Body of pancreas (tissue), 4 donors: ENCODE data around the gene SAA4.

Source experiments
- CTCF ChIP-seq, 7 experiments: fragments of 450-650 bp in 4 of 7; fragments of 200-600 bp in 3 of 7; sonication (generic) in 3 of 7; IDR thresholded peaks; one replicate each; pipeline ENCODE4 v1.5.1; 2016 to 2019; ENCODE audit warnings: antibody characterized with exemption in 7 of 7
- POLR2A ChIP-seq, 3 donors: fragments of 450-650 bp; IDR thresholded peaks; one replicate each; pipeline ENCODE4 v1.6.1; 2016; ENCODE audit warnings: antibody characterized with exemption in 3 of 3, mild to moderate bottlenecking in 2 of 3

- TF ChIP-seq CTCF (IDR thresholded peaks at IDR 0.05) = no peak
- no peak for TF ChIP-seq POLR2A (IDR thresholded peaks at IDR 0.05)
Measured at GRCh38 chr11:18280438-18281045, 43.9 kb upstream of the SAA4 start.
